H1 (cell line): Measurements from ENCODE around the gene TIGIT. TPM values are rescaled to one million over a fixed set of nuclear protein-coding genes. Genes with fewer than 3 reads are reported as not detected.
A peak's percentile ranks its signal among the peaks of the same experiment; 100 is the strongest.

Source experiments
- CTCF ChIA-PET: fragments of 300-600 bp; sonication (Branson Sonifier 250); formaldehyde crosslinking; loops from one replicate; lab custom pipeline; 2021; ENCODE audit not compliant: partially characterized antibody; lab: Charles Lee
- POLR2A ChIA-PET: fragments of 300-600 bp; sonication (Branson Sonifier 250); formaldehyde crosslinking; loops from one replicate; lab custom pipeline; 2021; ENCODE audit warnings: inconsistent platforms; ENCODE audit not compliant: partially characterized antibody; lab: Charles Lee
- DNase-seq, 2 experiments: peaks; one replicate each; pipeline versions ENCODE4 v3.0.0 to v3.0.0-alpha.2; 2010 to 2022; ENCODE audit warnings: low spot score in 2 of 2, low read depth in 1 of 2, mixed read lengths in 1 of 2
- FAIRE-seq: peaks from 2 replicates; lab custom pipeline; 2011; peaks lifted over from hg19 to GRCh38; lab: Jason Lieb, UNC
- H2AFZ ChIP-seq: 2 replicates; pipeline ENCODE4 v1.8.1; 2012; ENCODE audit warnings: low read length, inconsistent platforms
- H2AK5ac ChIP-seq: 2 replicates; pipeline ENCODE4 v1.6.1; 2013; ENCODE audit warnings: low read depth, low read length
- H2BK120ac ChIP-seq: replicated peaks from 2 replicates; pipeline ENCODE3; 2013; ENCODE audit warnings: low read depth, low read length, inconsistent platforms
- H2BK12ac ChIP-seq: 2 replicates; pipeline ENCODE4 v1.6.1; 2013; ENCODE audit warnings: low read depth, low read length
- H2BK15ac ChIP-seq: 2 replicates; pipeline ENCODE4 v1.6.1; 2013; ENCODE audit warnings: low read length
- H2BK20ac ChIP-seq: 2 replicates; pipeline ENCODE4 v1.6.1; 2013; ENCODE audit warnings: low read length
- H2BK5ac ChIP-seq: 2 replicates; pipeline ENCODE4 v1.6.1; 2013; ENCODE audit warnings: low read depth, low read length
- H3K14ac ChIP-seq: 2 replicates; pipeline ENCODE4 v1.6.1; 2013; ENCODE audit warnings: inconsistent platforms; ENCODE audit not compliant: insufficient read length
- H3K18ac ChIP-seq: 2 replicates; pipeline ENCODE4 v1.6.1; 2013; ENCODE audit warnings: low read length; ENCODE audit errors: extremely low read depth
- H3K23ac ChIP-seq: 2 replicates; pipeline ENCODE4 v1.6.1; 2013; ENCODE audit warnings: inconsistent platforms; ENCODE audit not compliant: insufficient read length
- H3K23me2 ChIP-seq: 2 replicates; pipeline ENCODE4 v1.6.1; 2013; ENCODE audit warnings: low read depth, low read length
- H3K27ac ChIP-seq: 2 replicates; pipeline ENCODE4 v1.6.1; 2011; ENCODE audit warnings: low read depth, low read length, inconsistent platforms
- H3K27me3 ChIP-seq, 4 experiments: replicated peaks in 1 of 4; 1 replicate in 1 of 4; 2 replicates in 3 of 4; pipeline versions ENCODE4 v1.6.1 to v1.8.1; 2011 to 2013; ENCODE audit warnings: low read length in 3 of 4, mild to moderate bottlenecking in 3 of 4, inconsistent platforms in 2 of 4, mixed read lengths in 2 of 4, moderate library complexity in 1 of 4; ENCODE audit not compliant: control insufficient read depth in 3 of 4, insufficient read depth in 3 of 4; ENCODE audit errors: extremely low read depth in 1 of 4
- H3K36me3 ChIP-seq, 4 experiments: 2 replicates each; pipeline versions ENCODE4 v1.6.1 to v1.8.1; 2011 to 2013; ENCODE audit warnings: mild to moderate bottlenecking in 4 of 4, low read length in 3 of 4, moderate library complexity in 2 of 4, control low read depth in 1 of 4, inconsistent platforms in 1 of 4; ENCODE audit not compliant: insufficient read depth in 4 of 4, control insufficient read depth in 2 of 4
- H3K4ac ChIP-seq: replicated peaks from 2 replicates; pipeline ENCODE3; 2013; ENCODE audit warnings: low read length, low read depth, mixed read lengths, inconsistent platforms; ENCODE audit not compliant: insufficient read length
- H3K4me1 ChIP-seq, 4 experiments: replicated peaks in 1 of 4; 1 replicate in 1 of 4; 2 replicates in 3 of 4; pipeline versions ENCODE4 v1.6.1 to v1.8.1; 2011 to 2013; ENCODE audit warnings: low read length in 3 of 4, inconsistent platforms in 2 of 4, mixed read lengths in 1 of 4; ENCODE audit not compliant: insufficient read depth in 4 of 4, control insufficient read depth in 3 of 4
- H3K4me2 ChIP-seq, 2 experiments: 2 replicates each; pipeline versions ENCODE4 v1.6.1 to v1.8.1; 2011 to 2013; ENCODE audit warnings: low read depth in 2 of 2, low read length in 2 of 2, control low read depth in 1 of 2, inconsistent platforms in 1 of 2, mild to moderate bottlenecking in 1 of 2; ENCODE audit not compliant: insufficient read depth in 1 of 2
- H3K4me3 ChIP-seq, 4 experiments: fragments of 200-600, 300-600 bp in 1 of 4; sonication (generic), shearing (Covaris generic), sonication (Bioruptor Twin) in 1 of 4; 2 replicates each; pipeline versions ENCODE4 v1.5.1 to v1.8.1; 2011 to 2016; ENCODE audit warnings: low read length in 4 of 4, low read depth in 3 of 4, control low read depth in 2 of 4, inconsistent platforms in 2 of 4, mild to moderate bottlenecking in 2 of 4, mixed read lengths in 1 of 4, moderate library complexity in 1 of 4; ENCODE audit not compliant: insufficient read depth in 2 of 4; ENCODE audit errors: extremely low read depth in 1 of 4
- H3K56ac ChIP-seq: replicated peaks from 2 replicates; pipeline ENCODE3; 2013; ENCODE audit warnings: low read depth, mild to moderate bottlenecking, mixed read lengths, low read length, inconsistent platforms; ENCODE audit not compliant: insufficient read length
- H3K79me1 ChIP-seq: 2 replicates; pipeline ENCODE4 v1.6.1; 2013; ENCODE audit warnings: low read depth, low read length, control low read depth
- H3K79me2 ChIP-seq, 2 experiments: 2 replicates each; pipeline versions ENCODE4 v1.6.1 to v1.8.1; 2012 to 2013; ENCODE audit warnings: low read length in 2 of 2, mild to moderate bottlenecking in 2 of 2, inconsistent platforms in 1 of 2; ENCODE audit not compliant: insufficient read depth in 2 of 2, control insufficient read depth in 1 of 2
- H3K9ac ChIP-seq, 4 experiments: replicated peaks in 1 of 4; 1 replicate in 1 of 4; 2 replicates in 3 of 4; pipeline versions ENCODE4 v1.6.1 to v1.8.1; 2011 to 2013; ENCODE audit warnings: low read depth in 3 of 4, low read length in 3 of 4, control low read depth in 2 of 4, mild to moderate bottlenecking in 2 of 4, moderate library complexity in 2 of 4, inconsistent platforms in 1 of 4; ENCODE audit errors: extremely low read depth in 1 of 4
- H3K9me3 ChIP-seq, 2 experiments: 2 replicates each; pipeline versions ENCODE4 v1.6.1 to v1.8.1; 2012 to 2013; ENCODE audit warnings: mild to moderate bottlenecking in 2 of 2, moderate library complexity in 2 of 2, control low read depth in 1 of 2, inconsistent platforms in 1 of 2, low read depth in 1 of 2, low read length in 1 of 2, mixed read lengths in 1 of 2; ENCODE audit not compliant: insufficient read depth in 2 of 2
- H4K20me1 ChIP-seq, 2 experiments: replicated peaks in 1 of 2; 2 replicates each; pipeline versions ENCODE3 to v1.8.1; 2011 to 2013; ENCODE audit warnings: inconsistent platforms in 2 of 2, low read length in 2 of 2, mild to moderate bottlenecking in 1 of 2; ENCODE audit not compliant: insufficient read depth in 2 of 2, control insufficient read depth in 1 of 2
- H4K5ac ChIP-seq: 2 replicates; pipeline ENCODE4 v1.6.1; 2013; ENCODE audit warnings: low read length, low read depth, mixed read lengths, inconsistent platforms; ENCODE audit not compliant: insufficient read length
- H4K8ac ChIP-seq: 2 replicates; pipeline ENCODE4 v1.8.0; 2013; ENCODE audit warnings: mild to moderate bottlenecking, moderate library complexity, low read length, inconsistent platforms; ENCODE audit not compliant: insufficient read depth; ENCODE audit errors: extremely low read depth
- H4K91ac ChIP-seq: replicated peaks from 2 replicates; pipeline ENCODE3; 2013; ENCODE audit warnings: low read length, mixed read lengths, inconsistent platforms; ENCODE audit not compliant: insufficient read length
- BACH1 ChIP-seq: IDR thresholded peaks from 2 replicates; pipeline ENCODE4 v1.6.1; 2012; ENCODE audit warnings: low read length, improper control_type of control experiment
- KDM4A ChIP-seq: IDR thresholded peaks from one replicate; pipeline ENCODE4 v1.7.1; 2012; ENCODE audit warnings: low read depth, mild to moderate bottlenecking, moderate library complexity, low read length, inconsistent platforms; ENCODE audit not compliant: severe bottlenecking
- MAFK ChIP-seq: IDR thresholded peaks from 2 replicates; pipeline ENCODE4 v1.6.1; 2012; ENCODE audit warnings: low read depth, mild to moderate bottlenecking, improper control_type of control experiment, low read length
- WGBS, 2 experiments: shearing (Covaris generic) in 1 of 2; methylation state at CpG; one replicate each; pipeline versions ENCODE4 v1.1.6 to v1.1.7; 2013 to 2015; ENCODE audit warnings: low lambda C conversion rate in 2 of 2, mixed read lengths in 2 of 2, inconsistent platforms in 1 of 2, low coverage in 1 of 2, missing lambda C conversion rate in 1 of 2; ENCODE audit not compliant: insufficient replicate concordance in 2 of 2, insufficient coverage in 1 of 2, insufficient read length in 1 of 2; ENCODE audit errors: extremely low coverage in 1 of 2, missing lambda C conversion rate in 1 of 2; 5-methylcytosine and 5-hydroxymethylcytosine counted together
- polyA plus RNA-seq, 7 experiments: library from polyadenylated mRNA; depleted of rRNA in 3 of 7; stranded (reverse) in 5 of 7; unstranded in 2 of 7; fragments of >200 nt in 5 of 7; fragments of 200-250 nt in 2 of 7; gene quantifications; 1 replicate in 5 of 7; 2 replicates in 1 of 7; 4 replicates in 1 of 7; pipeline versions ENCODE4 v1.2.1 to v1.2.3, GENCODE V29; 2011 to 2013; ENCODE audit warnings: missing spikeins in 2 of 7, mixed read lengths in 2 of 7
- total RNA-seq: library from RNA; stranded (reverse); fragmentation: NEBNext Ultra II Directional; extraction: Animal tissue kit (Norgen Biotek cat#: 25700); gene quantifications from 2 replicates; pipeline ENCODE4 v1.2.1, GENCODE V29; 2021

The TIGIT gene
- total and polyA plus RNA-seq, 2 of the 8 experiments (the other 6 are each of a cell fraction or from before 2014, with no cell fraction given): 0.02 TPM; not detected in 1

- Histone ChIP-seq H3K23me2 (0 out of 2 replicates have a peak, but pooled peaks cover 2% of the 10 kb centered on the region), H3K4me3 (no peak overlapping the region), H4K5ac (no peak overlapping the region), H2BK20ac (no peak overlapping the region; the same call in 1 of the 2 replicates), H4K8ac (no peak overlapping the region), H2BK5ac (no peak overlapping the region), H3K4me1 (no peaks in the 10 kb centered on the region), H4K91ac (no peak overlapping the region), H3K14ac (no peak overlapping the region), H2BK120ac (peak overlapping the region; percentile 4), H3K79me2 (no peaks in the 10 kb centered on the region), H3K4me2 (no peak overlapping the region), H3K27me3 (no peaks in the 10 kb centered on the region), H3K18ac (no peak overlapping the region), H2BK12ac (no peak overlapping the region), H4K20me1 (no peaks in the 10 kb centered on the region), H3K9ac (no peak overlapping the region), H3K56ac (no peak overlapping the region), H3K9me3 (peaks cover 6 to 12% of the 10 kb centered on the region in 2 experiments; a peak in 3 of 4 replicates), H3K4ac (no peak overlapping the region), H2AK5ac (no peak overlapping the region), H3K79me1 (no peaks in the 10 kb centered on the region), H3K36me3 (no peaks in the 10 kb centered on the region), H3K23ac (no peak overlapping the region), H2AFZ (no peak overlapping the region), H3K27ac (no peak overlapping the region), H2BK15ac (no peak overlapping the region)
- CTCF ChIA-PET: interaction anchor here (1.8 to 2.7 kb wide), 3 partner anchors 16 to 96 kb away, joined by 3 to 10 read pairs (median 8); no protein-coding TSS in a partner anchor
- FAIRE-seq: no peak
- no peak for TF ChIP-seq KDM4A
- TF ChIP-seq MAFK: peak; percentile 60; the same call in 1 of the 2 replicates
- peak; percentile 88 for TF ChIP-seq BACH1
- WGBS, 2 experiments: 91% methylated on average over 1 of the region's 1 CpG; no CpG with 5 or more reads in 1 of the 2 experiments
- DNase-seq: no peak
- POLR2A ChIA-PET: no interaction called here
These were observed 18.9 kb upstream of the TIGIT start for GRCh38 chr3:114274929-114275328.
